GM19395 (cell line): ENCODE measurements around the gene PLPP2.
"Not testable (repeated sequence)": the region's sequence is repeated elsewhere in the genome, so short reads cannot be mapped to it uniquely, and the experiment has no call there.

Experiments used
- ATAC-seq: cut with Tn5 transposase; IDR thresholded peaks from one replicate; pipeline ENCODE4 v1.9.1; 2021; ENCODE audit warnings: mild to moderate bottlenecking, moderate library complexity; ENCODE audit not compliant: unreplicated experiment

PLPP2 gene

GRCh38 chr19:275000-275399, 16.2 kb downstream of the PLPP2 start:
- ATAC-seq = no peak

GRCh38 chr19:273393-273792, 17.8 kb downstream of the PLPP2 start:
- no peak for ATAC-seq

GRCh38 chr19:271856-272255, 19.3 kb downstream of the PLPP2 start:
- ATAC-seq = no peak

- ATAC-seq = not testable (repeated sequence)
Observed at GRCh38 chr19:270766-271318, 20.4 kb downstream of the PLPP2 start.

- ATAC-seq = no peak
Observed at GRCh38 chr19:269241-269640, 22.0 kb downstream of the PLPP2 start.

GRCh38 chr19:262125-262524, 29.1 kb downstream of the PLPP2 start:
- no peak for ATAC-seq

GRCh38 chr19:256804-257203, 34.4 kb downstream of the PLPP2 start:
- ATAC-seq = not testable (repeated sequence)

- ATAC-seq = not testable (repeated sequence)
Observed at GRCh38 chr19:252421-253186, 38.6 kb downstream of the PLPP2 start.

GRCh38 chr19:246551-246950, 44.7 kb downstream of the PLPP2 start:
- no peak for ATAC-seq

- not testable (repeated sequence) for ATAC-seq
Observed at GRCh38 chr19:245900-246299, 45.3 kb downstream of the PLPP2 start.

GRCh38 chr19:245457-245856, 45.7 kb downstream of the PLPP2 start:
- no peak for ATAC-seq
